Measurements from ENCODE around the gene LRRC7.

GRCh38 chr1:69852151-69852550 lies 284.4 kb downstream of the LRRC7 start:
- TF ChIP-seq POLR2A (IDR thresholded peaks at IDR 0.05; ENCODE audit: low read length) (no peak), GATA1 (IDR thresholded peaks at IDR 0.05; ENCODE audit: low read depth, low read length) (no peak)

All from erythroblast (primary cell).